ENCODE results near the gene ZKSCAN3.
A peak's percentile ranks its signal among the peaks of the same experiment; 100 is the strongest.
"Not testable (repeated sequence)": the region's sequence is repeated elsewhere in the genome, so short reads cannot be mapped to it uniquely, and the experiment has no call there.

ZKSCAN3 gene

DNA sequence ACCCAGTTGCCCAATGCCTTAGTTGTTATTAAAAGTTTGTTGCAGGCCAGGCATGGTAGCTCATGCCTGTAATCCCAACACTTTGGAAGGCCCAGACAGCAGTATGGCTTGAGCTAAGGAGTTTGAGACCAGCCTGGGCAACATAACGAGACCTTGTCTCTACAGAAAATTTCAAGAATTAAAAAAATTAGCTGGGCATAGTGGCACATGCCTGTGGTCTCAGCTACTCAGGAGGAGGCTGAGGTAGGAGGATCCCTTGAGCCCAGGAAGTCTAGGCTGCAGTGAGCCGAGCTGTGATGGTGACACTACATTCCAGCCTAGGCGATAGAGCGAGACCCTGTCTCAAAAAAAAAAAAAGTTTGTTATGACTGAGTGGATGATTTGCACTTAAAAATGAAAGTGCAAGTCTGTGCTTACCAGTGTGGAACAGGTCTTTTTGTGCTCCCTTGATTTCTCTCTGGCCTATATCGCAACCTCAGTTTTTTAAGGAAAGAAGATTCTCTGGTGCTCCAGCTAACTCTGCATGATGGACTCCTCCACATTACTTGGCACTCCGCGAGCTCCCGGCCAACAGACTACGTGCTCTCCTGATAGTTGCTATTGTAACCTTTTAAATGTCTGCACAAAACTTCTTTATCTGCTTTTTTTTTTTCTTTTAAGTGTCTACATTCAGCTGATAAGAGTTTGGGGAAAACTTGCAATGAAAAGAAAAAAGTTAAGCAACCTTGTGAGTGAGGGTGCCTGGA is 22.1 kb downstream of the ZKSCAN3 start:
- no peak for DNase-seq

DNA sequence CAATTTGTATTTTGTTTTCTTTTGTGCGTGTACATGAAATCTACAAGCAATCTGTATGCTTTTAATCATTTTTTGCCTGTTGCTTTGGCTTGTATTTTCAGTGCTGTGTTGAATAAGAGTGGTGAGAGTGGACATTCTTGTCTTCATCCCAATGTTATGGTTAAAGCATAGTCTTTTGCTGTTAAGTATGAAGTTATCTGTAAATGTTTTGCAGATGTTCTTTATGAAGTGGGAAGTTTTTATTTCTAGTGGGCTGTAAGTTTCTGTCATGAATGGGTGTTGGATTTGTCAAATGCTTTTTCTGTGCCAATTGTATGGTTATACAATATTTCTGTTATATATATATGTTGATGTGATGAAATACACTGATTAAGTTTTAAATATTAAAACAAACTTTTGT is 24.2 kb downstream of the ZKSCAN3 start:
- DNase-seq = no peak

DNA sequence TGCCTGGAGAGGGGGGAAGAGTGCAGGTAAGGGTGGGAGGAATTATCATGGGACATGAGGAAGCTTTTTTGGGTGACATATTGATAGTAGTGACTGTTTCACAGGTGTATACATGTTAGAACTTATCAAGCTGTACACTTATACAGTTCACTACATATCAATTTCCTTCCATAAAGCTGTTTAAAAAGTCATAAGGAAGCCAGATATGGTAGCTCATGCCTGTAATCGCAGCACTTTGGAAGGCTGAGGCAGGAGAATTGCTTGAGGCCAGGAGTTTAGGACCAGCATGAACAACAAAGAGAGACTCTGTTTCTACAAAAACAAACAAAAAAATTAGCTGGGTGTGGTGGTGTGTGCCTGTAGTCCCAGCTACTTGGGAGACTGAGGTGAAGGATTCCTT is 28.1 kb downstream of the ZKSCAN3 start:
- no peak for DNase-seq

DNA sequence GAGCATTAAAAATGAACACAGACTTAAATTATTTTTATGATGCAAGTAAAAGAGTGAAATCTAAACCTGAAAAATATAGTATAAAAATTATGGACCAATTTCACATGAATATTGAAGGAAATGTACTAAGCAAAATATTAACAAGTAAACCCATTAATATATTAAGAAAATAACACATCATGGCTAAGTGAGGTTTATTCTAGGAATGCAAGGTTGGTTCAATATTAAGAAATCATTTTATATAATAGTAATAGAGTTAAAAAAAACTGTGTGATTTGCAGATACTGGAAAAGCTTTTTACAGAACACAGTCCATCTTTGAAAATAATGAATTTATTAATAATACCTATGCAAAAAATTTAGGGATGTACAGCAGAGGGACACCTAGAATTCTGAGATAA is 28.9 kb downstream of the ZKSCAN3 start:
- no peak for DNase-seq

DNA sequence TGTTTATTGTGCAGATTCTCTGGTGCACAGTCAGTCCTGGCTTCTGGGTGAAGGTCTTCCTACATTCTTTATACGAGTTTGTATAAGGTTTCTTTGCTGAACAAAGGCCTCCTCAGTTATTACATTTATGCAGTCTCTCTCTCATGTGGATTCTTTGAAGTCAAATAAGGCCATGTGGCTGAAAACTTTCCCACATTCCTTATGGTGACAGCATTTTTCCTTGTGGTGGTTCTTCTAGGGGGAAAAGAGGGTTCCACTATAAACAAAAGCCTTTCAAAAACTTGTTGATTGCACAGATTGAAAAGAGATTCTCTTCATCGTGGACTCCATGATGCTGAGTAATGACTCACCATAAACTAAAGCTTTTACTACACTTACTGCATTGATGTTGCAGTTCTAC is 30.6 kb downstream of the ZKSCAN3 start:
- no peak for DNase-seq

DNA sequence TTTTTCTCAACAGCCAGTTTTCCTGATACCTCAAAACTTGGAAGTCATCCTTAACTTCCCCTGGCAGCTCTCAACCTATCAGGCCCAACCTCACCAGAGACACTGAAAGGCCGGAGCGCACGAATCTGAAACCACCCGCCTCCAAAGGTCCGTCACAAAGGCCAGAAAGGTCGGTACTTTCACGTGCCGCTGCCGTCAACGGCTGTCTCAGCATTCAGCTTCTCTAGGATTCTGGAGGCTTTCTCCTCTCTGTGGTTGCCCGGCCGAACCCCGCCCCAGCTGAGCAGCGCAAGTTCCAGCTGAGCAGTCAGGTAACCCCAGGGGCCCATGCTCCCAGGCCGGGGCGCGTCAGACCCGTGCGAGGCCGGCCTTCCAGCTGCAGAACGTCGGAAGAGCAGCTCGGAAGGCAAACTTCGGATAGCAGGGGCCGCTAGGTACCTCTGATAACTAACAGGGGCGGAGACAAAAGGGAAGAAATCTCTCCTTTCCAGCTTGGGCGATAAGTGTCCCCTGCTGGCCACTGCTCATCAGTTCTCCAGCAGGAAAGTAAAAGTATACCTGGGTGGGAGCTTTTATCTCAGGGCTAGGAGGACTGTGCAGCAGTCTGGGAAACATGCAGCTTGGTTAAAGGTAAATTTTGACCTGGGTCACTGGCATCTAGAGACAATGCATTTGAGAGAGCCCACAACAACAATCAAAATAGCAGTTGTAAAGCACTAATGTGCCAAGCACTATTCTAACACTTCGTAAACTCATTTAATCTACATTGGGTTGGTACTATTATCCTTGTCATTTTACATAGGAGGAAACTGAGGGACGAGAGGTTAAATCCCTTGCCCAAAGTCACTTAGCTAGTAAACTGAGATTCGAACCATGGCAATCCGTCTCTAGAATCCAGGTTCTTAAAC is 33.7 kb downstream of the ZKSCAN3 start:
- DNase-seq = peak; percentile 87

DNA sequence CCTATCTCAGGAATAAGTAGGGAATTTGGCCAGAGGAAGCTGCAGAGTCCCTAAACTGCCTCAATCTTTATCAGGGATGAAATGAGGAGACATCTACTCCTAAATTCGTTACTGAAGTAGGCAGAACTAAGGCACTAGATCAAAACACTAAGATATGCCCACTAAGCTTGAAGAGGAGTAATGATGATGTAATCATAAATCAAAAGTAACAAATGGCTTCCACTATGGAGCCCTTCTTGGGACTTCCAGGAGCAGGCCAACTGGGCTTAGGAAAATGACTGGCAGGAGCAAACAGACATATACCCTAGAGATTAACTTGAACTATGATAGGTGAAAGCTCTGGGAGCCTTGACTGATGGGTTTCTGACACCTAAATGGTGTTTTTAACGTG is 34.4 kb downstream of the ZKSCAN3 start:
- DNase-seq = no peak

DNA sequence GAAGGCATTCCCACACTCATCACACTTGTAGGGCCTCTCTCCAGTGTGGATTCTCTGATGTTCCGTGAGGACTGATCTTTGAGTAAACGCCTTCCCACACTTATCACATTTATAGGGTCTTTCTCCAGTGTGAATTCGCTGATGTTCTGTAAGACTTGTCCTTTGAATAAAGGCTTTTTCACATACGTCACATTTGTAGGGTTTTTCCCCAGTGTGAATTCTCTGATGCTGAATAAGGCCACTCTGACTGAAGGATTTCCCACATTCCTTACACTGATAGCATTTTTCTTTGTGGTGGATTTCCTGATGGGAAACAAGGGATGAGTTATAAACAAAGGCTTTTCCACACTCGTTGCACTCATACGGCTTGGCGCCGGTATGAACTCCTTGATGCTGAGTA is 40.9 kb downstream of the ZKSCAN3 start:
- no peak for DNase-seq

DNA sequence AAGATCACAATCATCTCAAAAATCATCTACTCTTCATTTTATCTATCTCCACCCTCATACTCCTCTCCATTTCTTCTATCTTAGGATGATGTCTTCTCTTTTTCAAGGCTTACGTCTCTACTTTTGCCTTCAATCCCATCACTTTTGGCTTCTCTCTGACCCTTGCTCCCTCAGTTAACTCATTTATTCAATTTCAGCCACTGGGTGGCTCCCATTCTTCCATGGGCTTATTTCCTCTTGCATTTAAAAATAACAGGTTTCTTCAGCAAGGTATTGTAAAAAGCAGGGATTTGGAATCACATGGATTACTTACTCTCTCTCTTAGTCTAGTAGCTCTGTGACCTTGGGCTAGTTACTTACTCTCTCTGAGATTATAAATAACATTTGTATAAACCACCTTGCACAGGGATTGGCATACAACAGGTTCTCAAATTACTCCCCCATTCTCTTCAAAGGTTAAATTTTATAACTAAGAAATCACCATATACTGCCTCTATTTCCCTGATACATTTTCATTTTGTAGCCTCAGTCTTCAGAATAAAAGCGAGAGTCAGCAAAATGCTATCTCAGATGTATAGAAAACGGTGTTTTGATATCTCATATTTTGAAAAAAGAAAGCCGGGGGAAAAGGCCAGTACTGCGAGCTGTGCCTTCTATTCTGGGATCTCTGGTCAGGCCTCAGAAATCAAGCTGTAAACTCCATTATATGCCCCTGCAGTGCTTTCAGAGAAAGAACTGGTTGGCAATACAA is 44.3 kb downstream of the ZKSCAN3 start:
- DNase-seq = no peak

DNA sequence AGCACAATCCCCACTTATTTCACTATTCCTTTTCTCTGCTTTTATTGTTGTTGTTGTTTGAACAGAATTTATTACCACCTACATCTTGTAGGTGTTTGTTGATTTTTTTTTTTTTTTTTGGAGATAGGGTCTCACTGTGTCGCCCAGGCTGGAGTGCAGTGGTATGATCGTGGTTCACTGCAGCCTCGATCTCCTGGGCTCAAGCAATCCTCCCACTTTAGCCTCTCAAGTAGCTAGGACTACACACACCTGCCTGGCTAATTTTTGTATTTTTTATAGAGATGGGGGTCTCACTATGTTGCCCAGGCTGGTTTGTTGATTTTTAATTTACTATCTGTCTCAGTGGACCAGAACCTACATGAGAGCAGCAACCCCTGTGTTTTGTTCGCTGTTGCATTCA is 46.2 kb downstream of the ZKSCAN3 start:
- no peak for DNase-seq

DNA sequence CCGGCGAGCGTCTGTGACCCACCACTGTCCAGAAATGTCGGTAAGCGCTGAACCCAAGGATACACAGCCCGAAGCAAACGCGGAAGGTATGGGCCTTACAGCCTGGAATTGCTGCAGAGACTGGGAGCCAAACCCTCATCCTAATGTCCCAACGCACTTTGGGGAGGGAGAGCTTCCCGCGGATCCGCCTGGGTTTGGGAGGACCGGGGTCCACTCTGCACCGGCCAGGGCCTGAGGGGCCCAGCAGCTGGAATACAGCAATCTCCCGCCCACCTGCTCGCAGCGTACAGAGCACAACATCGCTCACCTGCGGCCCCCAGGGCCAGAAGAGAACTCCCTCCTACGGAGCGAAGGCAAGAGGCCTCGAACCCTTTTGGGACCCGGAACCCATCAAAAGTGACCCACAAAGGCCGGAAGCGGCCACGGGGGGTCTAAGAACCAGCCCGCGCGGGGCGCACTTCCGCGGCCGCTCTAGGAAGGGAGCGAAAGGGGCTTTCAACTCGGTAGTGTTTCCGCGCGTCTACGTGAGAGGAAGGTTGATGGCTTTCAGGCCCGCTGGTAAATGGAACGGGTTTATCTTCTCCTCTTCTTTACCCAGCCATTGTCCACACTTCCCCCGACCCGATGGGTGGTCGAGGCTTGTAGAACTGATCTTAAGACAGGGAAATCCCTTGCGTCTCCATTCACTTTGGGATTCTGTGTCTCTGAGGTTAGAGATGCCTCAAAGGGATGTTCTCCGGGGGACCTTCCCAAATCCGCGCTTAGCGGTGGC is 49.8 kb downstream of the ZKSCAN3 start, which contains the start of gene ZSCAN12:
Gene ZSCAN12 (minus strand): TSS at position 398 of the 772 bp plus-strand sequence. CDS start 1,342 bp downstream, outside the sequence.
- DNase-seq = peak; percentile 93

DNA sequence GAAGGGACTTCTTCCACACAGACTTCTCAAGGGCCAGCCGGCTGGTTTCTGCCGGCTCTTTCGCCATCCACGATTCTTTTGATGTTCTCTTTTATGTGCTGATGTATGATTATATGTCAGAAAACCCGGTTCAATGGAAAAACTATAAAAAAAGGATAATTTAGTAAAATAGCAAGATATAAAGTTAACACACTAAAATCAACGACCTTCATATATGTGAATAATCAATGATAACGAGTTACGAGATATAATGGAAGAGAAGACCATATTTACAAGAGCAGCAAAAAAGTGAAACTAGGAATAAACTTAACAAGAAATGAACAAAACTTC is 50.3 kb downstream of the ZKSCAN3 start:
- no peak for DNase-seq

DNA sequence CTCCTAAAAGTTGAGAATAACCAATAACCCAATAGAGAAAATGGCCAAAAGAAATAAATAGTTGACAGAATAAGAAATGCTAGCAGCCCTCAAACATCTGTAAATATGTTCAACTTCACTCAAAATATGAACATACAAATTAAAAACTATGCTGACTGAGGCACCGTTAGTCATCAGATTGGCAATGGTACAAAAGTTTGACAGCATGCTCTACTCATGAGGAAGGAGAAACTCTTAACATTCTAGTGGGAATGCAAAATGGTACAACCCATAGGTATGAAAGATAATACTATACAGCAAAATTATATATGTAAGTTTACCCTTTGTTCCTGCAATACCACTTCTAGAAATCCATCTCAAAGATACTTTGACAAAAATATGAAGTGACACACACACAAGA is 51.4 kb downstream of the ZKSCAN3 start:
- DNase-seq = no peak

DNA sequence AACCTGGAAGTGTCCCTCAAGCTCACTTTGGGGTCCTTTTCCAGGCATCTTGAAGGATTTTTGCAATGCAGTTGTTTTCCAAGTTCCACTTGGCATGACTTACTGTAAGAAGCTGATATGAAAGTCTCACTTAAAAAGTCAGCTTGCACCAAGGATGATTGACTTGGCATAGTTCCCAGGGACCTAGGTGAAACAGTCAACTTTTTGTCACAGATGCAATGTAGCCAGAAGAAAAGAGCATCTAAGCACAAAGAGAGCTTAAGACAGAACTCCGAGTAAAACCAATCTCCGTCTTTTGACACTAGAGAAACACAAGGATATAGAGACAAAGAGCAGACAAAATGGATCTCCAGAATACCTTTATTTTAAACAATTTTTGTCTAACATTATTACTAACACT is 52.5 kb downstream of the ZKSCAN3 start:
- no peak for DNase-seq

DNA sequence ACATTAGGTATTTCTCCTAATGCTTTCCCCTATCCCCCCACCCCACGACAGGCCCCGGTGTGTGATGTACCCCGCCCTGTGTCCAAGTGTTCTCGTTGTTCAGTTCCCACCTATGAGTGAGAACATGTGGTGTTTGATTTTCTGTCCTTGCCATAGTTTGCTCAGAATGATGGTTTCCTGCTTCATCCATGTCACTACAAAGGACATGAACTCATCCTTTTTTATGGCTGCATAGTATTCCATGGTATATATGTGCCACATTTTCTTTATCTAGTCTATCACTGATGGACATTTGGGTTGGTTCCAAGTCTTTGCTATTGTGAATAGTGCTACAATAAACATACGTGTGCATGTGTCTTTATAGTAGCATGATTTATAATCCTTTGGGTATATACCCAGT is 54.2 kb downstream of the ZKSCAN3 start:
- not testable (repeated sequence) for DNase-seq

DNA sequence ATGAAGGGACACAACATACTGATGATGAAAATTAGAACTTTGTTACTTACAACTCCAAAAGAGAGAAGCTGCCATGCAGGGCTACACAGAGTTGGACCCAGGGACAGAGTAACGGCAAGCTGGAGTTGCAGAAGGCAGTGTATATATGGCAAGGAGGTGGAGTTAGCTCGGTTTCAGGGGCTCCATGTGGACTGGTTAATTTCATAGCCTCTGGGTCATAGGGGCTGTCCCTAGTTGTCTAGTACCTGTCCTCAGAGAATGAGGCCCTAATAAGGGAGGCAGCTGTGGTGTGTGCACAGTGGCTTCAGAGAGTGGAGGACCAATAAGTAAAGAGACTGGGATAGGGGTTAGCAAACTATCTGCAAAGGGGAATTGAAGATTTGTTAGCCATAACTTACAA is 57.7 kb downstream of the ZKSCAN3 start:
- no peak for DNase-seq

DNA sequence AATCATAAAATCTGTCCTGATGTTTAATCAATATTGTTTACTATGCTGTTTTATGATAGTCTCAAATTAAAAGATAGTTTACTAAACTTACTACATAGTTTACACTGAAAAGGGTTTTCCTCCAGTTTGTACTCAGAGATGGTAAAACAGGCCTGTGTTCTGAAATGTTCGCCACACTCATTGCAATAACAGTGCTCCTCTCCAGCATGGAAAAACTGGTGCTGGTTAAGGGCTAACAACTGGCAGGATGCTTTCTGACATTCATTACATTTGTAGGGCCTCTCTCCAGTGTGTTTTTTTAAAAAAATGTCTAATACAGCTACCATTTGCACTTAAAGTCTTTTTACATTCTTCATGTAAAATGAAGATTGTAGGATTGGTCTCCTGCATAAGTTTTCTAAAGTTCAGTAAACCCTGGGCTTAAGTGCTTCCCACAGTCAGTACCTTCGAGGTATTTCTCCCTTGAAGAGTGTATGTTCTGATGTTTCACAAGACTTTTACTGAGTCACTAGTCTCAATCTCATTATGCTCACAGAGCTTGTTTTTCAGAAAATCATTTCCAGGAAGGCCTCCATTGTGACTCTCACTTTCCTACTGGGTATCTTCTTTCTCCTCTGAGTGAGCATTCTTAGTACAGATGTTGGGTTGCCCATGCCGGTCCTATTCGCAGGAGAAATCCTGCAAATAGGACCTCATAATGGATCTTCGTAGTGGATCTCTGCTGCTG is 58.5 kb downstream of the ZKSCAN3 start:
- no peak for DNase-seq

DNA sequence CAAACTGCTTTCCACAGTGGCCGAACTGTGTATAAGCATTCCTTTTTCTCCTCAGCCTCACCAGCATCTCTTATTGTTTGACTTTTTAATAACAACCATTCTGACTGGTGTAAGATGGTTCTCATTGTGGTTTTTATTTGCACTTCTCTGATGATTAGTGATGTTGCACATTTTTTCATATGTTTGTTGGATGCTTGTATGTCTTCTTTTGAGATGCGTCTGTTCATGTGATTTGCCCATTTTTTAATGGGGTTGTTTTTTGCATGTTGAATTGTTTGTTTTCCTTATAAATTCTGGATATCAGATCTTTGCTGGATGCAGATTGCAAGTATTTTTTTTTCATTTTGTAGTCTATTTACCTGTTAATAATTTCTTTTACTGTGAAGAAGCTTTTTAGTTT is 61.0 kb downstream of the ZKSCAN3 start:
- no peak for DNase-seq

DNA sequence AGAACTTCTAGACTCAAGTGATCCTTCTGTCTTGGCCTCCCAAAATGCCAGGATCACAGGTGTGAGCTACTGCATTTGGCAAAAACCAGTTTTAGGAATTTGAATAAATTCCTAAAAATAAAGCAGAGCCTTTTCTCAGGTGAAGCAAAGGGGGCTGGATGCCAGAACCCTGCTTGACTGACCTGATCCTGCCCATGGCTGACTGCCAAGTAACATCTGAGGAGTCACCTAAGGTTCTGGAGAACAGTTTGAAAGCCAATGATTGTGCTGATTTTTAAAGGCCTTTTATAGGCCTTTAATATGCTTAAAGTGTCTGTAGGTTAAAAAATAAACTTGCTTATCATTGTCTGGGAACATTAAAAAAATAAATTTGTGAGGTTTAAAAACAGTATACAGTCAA is 63.9 kb downstream of the ZKSCAN3 start:
- DNase-seq = no peak

Measured in right kidney (tissue), 1 donor.